Measurements from ENCODE around the gene NOM1.

Gene NOM1

GRCh38 chr7:157004521-157005455 lies 55.3 kb downstream of the NOM1 start:
- DNase-seq: no peak

GRCh38 chr7:157005456-157006204 lies 56.1 kb downstream of the NOM1 start:
- DNase-seq: no peak

GRCh38 chr7:157006205-157006747 lies 56.8 kb downstream of the NOM1 start:
- DNase-seq: no peak

GRCh38 chr7:157006829-157007469 lies 57.4 kb downstream of the NOM1 start:
- DNase-seq: no peak

GRCh38 chr7:157007470-157008066 lies 58.1 kb downstream of the NOM1 start:
- DNase-seq: no peak

GRCh38 chr7:157008206-157009169 lies 59.0 kb downstream of the NOM1 start:
- no peak for DNase-seq

GRCh38 chr7:157009170-157009777 lies 59.8 kb downstream of the NOM1 start:
- DNase-seq: no peak

- DNase-seq: no peak
Observed at GRCh38 chr7:157009778-157010587, 60.5 kb downstream of the NOM1 start.

GRCh38 chr7:157010588-157011332 lies 61.2 kb downstream of the NOM1 start, which contains the start of gene MNX1:
Gene MNX1, minus strand, starts transcription at chr7:157010663. Its CDS starts 313 bp downstream, at chr7:157010350.
- peak; percentile 58 for DNase-seq

- no peak for DNase-seq
Observed at GRCh38 chr7:157011333-157012112, 62.0 kb downstream of the NOM1 start.

- DNase-seq: no peak
Observed at GRCh38 chr7:157012113-157012547, 62.6 kb downstream of the NOM1 start.

- DNase-seq: no peak
Observed at GRCh38 chr7:157013101-157013500, 63.6 kb downstream of the NOM1 start.

GRCh38 chr7:157013602-157014549 lies 64.4 kb downstream of the NOM1 start:
- DNase-seq: no peak

GRCh38 chr7:157014635-157015555 lies 65.4 kb downstream of the NOM1 start:
- no peak for DNase-seq

- no peak for DNase-seq
Observed at GRCh38 chr7:157016024-157016351, 66.5 kb downstream of the NOM1 start.

Measured in activated CD4-positive, alpha-beta T cell treated with anti-CD3 and anti-CD28 coated beads, Interleukin-2, Interleukin-6, amounts not matched to agents 100 ng/mL and 50 ng/mL, durations not matched to agents 16 hours and 8 hours (primary cell).